T-helper 2 cell treated with Interferon-gamma antibody and Interleukin-4, amounts not matched to agents 5 μg/mL and 100 μg/mL, for 36 hours (primary cell): ENCODE results near the gene SSPN.

Experiments
- DNase-seq: peaks from one replicate; pipeline ENCODE4 v3.0.0; 2021; ENCODE audit warnings: low spot score
- H3K27ac Mint-ChIP-seq: one replicate; pipeline ENCODE4 v1.8.0; 2021; ENCODE audit warnings: mild to moderate bottlenecking, mixed read lengths
- H3K27me3 Mint-ChIP-seq: one replicate; pipeline ENCODE4 v1.8.0; 2021; ENCODE audit warnings: low read depth, mixed read lengths
- H3K36me3 Mint-ChIP-seq: one replicate; pipeline ENCODE4 v1.8.0; 2021; ENCODE audit warnings: low read depth, mixed read lengths
- H3K4me1 Mint-ChIP-seq: one replicate; pipeline ENCODE4 v1.8.0; 2021; ENCODE audit warnings: low read depth, mixed read lengths
- H3K4me3 Mint-ChIP-seq: one replicate; pipeline ENCODE4 v1.8.0; 2022; ENCODE audit warnings: mild to moderate bottlenecking, moderate library complexity, mixed read lengths
- H3K9me3 Mint-ChIP-seq: one replicate; pipeline ENCODE4 v1.8.0; 2021; ENCODE audit warnings: mixed read lengths

The SSPN gene

GRCh38 chr12:26195250-26195640 lies at the start of gene SSPN:
SSPN (plus strand) TSS chr12:26195573; CDS start chr12:26195673, 100 bp downstream.
- no peak within 1 kb of the TSS for H3K27ac Mint-ChIP-seq
- H3K9me3 Mint-ChIP-seq: no peaks in the 10 kb centered on the region

GRCh38 chr12:26148291-26148690 lies 47.1 kb upstream of the SSPN start:
- Mint-ChIP-seq H3K27ac (no peak overlapping the region), H3K27me3 (peaks cover 11% of the 10 kb centered on the region), H3K4me3 (no peak overlapping the region), H3K4me1 (no peaks in the 10 kb centered on the region), H3K36me3 (no peaks in the 10 kb centered on the region), H3K9me3 (no peaks in the 10 kb centered on the region)
- no peak for DNase-seq

More at GRCh38 chr12:26195250-26195640, at the start of gene SSPN:
- Mint-ChIP-seq H3K4me1 (no peaks in the 10 kb centered on the region), H3K36me3 (no peaks in the 10 kb centered on the region), H3K4me3 (peak within 1 kb of the TSS; percentile 72), H3K27me3 (peaks cover 70% of the 10 kb centered on the region)
- no peak for DNase-seq

- H3K9me3 Mint-ChIP-seq: no peaks in the 10 kb centered on the region
- H3K36me3 Mint-ChIP-seq: no peaks in the 10 kb centered on the region
- no peak overlapping the region for H3K27ac Mint-ChIP-seq
- no peaks in the 10 kb centered on the region for H3K4me1 Mint-ChIP-seq
- peaks cover 9% of the 10 kb centered on the region for H3K27me3 Mint-ChIP-seq
- H3K4me3 Mint-ChIP-seq: no peak overlapping the region
- DNase-seq: no peak
Observed at GRCh38 chr12:26149968-26150500, 45.3 kb upstream of the SSPN start.

GRCh38 chr12:26150736-26151450 lies 44.5 kb upstream of the SSPN start:
- peaks cover 9% of the 10 kb centered on the region for H3K27me3 Mint-ChIP-seq
- no peaks in the 10 kb centered on the region for H3K4me1 Mint-ChIP-seq
- H3K36me3 Mint-ChIP-seq: no peaks in the 10 kb centered on the region
- DNase-seq: no peak
- H3K9me3 Mint-ChIP-seq: no peaks in the 10 kb centered on the region
- H3K4me3 Mint-ChIP-seq: no peak overlapping the region
- H3K27ac Mint-ChIP-seq: no peak overlapping the region

GRCh38 chr12:26152507-26153102 lies 42.8 kb upstream of the SSPN start:
- no peak for DNase-seq
- Mint-ChIP-seq H3K4me3 (no peak overlapping the region), H3K27ac (no peak overlapping the region), H3K9me3 (no peaks in the 10 kb centered on the region), H3K4me1 (no peaks in the 10 kb centered on the region), H3K36me3 (no peaks in the 10 kb centered on the region), H3K27me3 (peaks cover 7% of the 10 kb centered on the region)

GRCh38 chr12:26153421-26154154 lies 41.8 kb upstream of the SSPN start:
- Mint-ChIP-seq H3K9me3 (no peaks in the 10 kb centered on the region), H3K27me3 (peaks cover 12% of the 10 kb centered on the region), H3K36me3 (no peaks in the 10 kb centered on the region), H3K4me1 (no peaks in the 10 kb centered on the region), H3K4me3 (no peak overlapping the region), H3K27ac (no peak overlapping the region)
- no peak for DNase-seq

- Mint-ChIP-seq H3K4me3 (no peak overlapping the region), H3K27me3 (peaks cover 17% of the 10 kb centered on the region), H3K27ac (no peak overlapping the region), H3K4me1 (no peaks in the 10 kb centered on the region), H3K9me3 (no peaks in the 10 kb centered on the region), H3K36me3 (no peaks in the 10 kb centered on the region)
- DNase-seq: no peak
Observed at GRCh38 chr12:26156201-26156871, 39.0 kb upstream of the SSPN start.

GRCh38 chr12:26157001-26157400 lies 38.4 kb upstream of the SSPN start:
- no peaks in the 10 kb centered on the region for H3K4me1 Mint-ChIP-seq
- no peak for DNase-seq
- no peak overlapping the region for H3K27ac Mint-ChIP-seq
- no peaks in the 10 kb centered on the region for H3K9me3 Mint-ChIP-seq
- no peaks in the 10 kb centered on the region for H3K36me3 Mint-ChIP-seq
- no peak overlapping the region for H3K4me3 Mint-ChIP-seq
- peaks cover 18% of the 10 kb centered on the region for H3K27me3 Mint-ChIP-seq

- Mint-ChIP-seq H3K36me3 (no peaks in the 10 kb centered on the region), H3K4me3 (no peak overlapping the region), H3K27me3 (peaks cover 16% of the 10 kb centered on the region), H3K27ac (no peak overlapping the region), H3K4me1 (no peaks in the 10 kb centered on the region), H3K9me3 (no peaks in the 10 kb centered on the region)
- no peak for DNase-seq
Observed at GRCh38 chr12:26158078-26158764, 37.2 kb upstream of the SSPN start.

- H3K9me3 Mint-ChIP-seq: no peaks in the 10 kb centered on the region
Observed at GRCh38 chr12:26162174-26162573, 33.2 kb upstream of the SSPN start.

GRCh38 chr12:26162905-26163304 lies 32.5 kb upstream of the SSPN start:
- Mint-ChIP-seq H3K36me3 (no peaks in the 10 kb centered on the region), H3K4me1 (no peaks in the 10 kb centered on the region), H3K27me3 (peaks cover 20% of the 10 kb centered on the region), H3K9me3 (no peaks in the 10 kb centered on the region), H3K27ac (no peak overlapping the region), H3K4me3 (no peak overlapping the region)
- DNase-seq: no peak

More at GRCh38 chr12:26162174-26162573, 33.2 kb upstream of the SSPN start:
- Mint-ChIP-seq H3K36me3 (no peaks in the 10 kb centered on the region), H3K27me3 (peaks cover 20% of the 10 kb centered on the region), H3K4me3 (no peak overlapping the region), H3K27ac (no peak overlapping the region), H3K4me1 (no peaks in the 10 kb centered on the region)
- DNase-seq: no peak

- no peak overlapping the region for H3K27ac Mint-ChIP-seq
- H3K4me1 Mint-ChIP-seq: no peaks in the 10 kb centered on the region
- no peak overlapping the region for H3K4me3 Mint-ChIP-seq
- H3K36me3 Mint-ChIP-seq: no peaks in the 10 kb centered on the region
- no peaks in the 10 kb centered on the region for H3K9me3 Mint-ChIP-seq
- peaks cover 19% of the 10 kb centered on the region for H3K27me3 Mint-ChIP-seq
- DNase-seq: no peak
Observed at GRCh38 chr12:26164118-26164517, 31.3 kb upstream of the SSPN start.

- peaks cover 18% of the 10 kb centered on the region for H3K27me3 Mint-ChIP-seq
- H3K4me3 Mint-ChIP-seq: no peak overlapping the region
- H3K36me3 Mint-ChIP-seq: no peaks in the 10 kb centered on the region
- H3K4me1 Mint-ChIP-seq: no peaks in the 10 kb centered on the region
- no peak overlapping the region for H3K27ac Mint-ChIP-seq
- no peak for DNase-seq
- no peaks in the 10 kb centered on the region for H3K9me3 Mint-ChIP-seq
Observed at GRCh38 chr12:26172013-26172412, 23.4 kb upstream of the SSPN start.
